Neural progenitor cell (in vitro differentiated cells): Measurements from ENCODE around the gene PEX1. TPM values are rescaled to one million over a fixed set of nuclear protein-coding genes. Genes with fewer than 3 reads are reported as not detected.
A peak's percentile ranks its signal among the peaks of the same experiment; 100 is the strongest.
"Not testable (repeated sequence)": the region's sequence is repeated elsewhere in the genome, so short reads cannot be mapped to it uniquely, and the experiment has no call there.

Source experiments
- DNase-seq: peaks from one replicate; pipeline ENCODE4 v3.0.0-alpha.2; 2016; ENCODE audit warnings: low spot score
- H2AFZ ChIP-seq: fragments of 200-600 bp; sonication (generic); replicated peaks from 2 replicates; pipeline ENCODE4 v1.6.1; 2016; ENCODE audit warnings: antibody characterized with exemption
- H3F3A ChIP-seq: fragments of 200-600 bp; sonication (generic); 2 replicates; pipeline ENCODE4 v1.6.1; 2016; ENCODE audit warnings: antibody characterized with exemption, low read depth
- H3K27ac ChIP-seq: fragments of 200-600 bp; sonication (generic); 2 replicates; pipeline ENCODE4 v1.5.1; 2016; ENCODE audit warnings: mild to moderate bottlenecking
- H3K27me3 ChIP-seq: fragments of 200-600 bp; sonication (generic); 2 replicates; pipeline ENCODE4 v1.6.1; 2016; ENCODE audit warnings: mild to moderate bottlenecking, moderate library complexity
- H3K36me3 ChIP-seq: fragments of 200-600 bp; sonication (generic); 2 replicates; pipeline ENCODE4 v1.5.1; 2016
- H3K4me1 ChIP-seq: fragments of 200-600 bp; sonication (generic); 2 replicates; pipeline ENCODE4 v1.6.1; 2016; ENCODE audit warnings: mixed run types
- H3K4me2 ChIP-seq: fragments of 200-600 bp; sonication (generic); 2 replicates; pipeline ENCODE4 v1.6.1; 2016
- H3K4me3 ChIP-seq: fragments of 200-600 bp; sonication (generic); 2 replicates; pipeline ENCODE4 v1.5.1; 2016
- H3K79me2 ChIP-seq: fragments of 200-600 bp; sonication (generic); 2 replicates; pipeline ENCODE4 v1.6.1; 2016; ENCODE audit warnings: low read depth
- H3K9ac ChIP-seq: fragments of 200-600 bp; sonication (generic); 2 replicates; pipeline ENCODE4 v1.6.1; 2016
- H3K9me3 ChIP-seq: fragments of 200-600 bp; sonication (generic); 2 replicates; pipeline ENCODE4 v1.5.1; 2016; ENCODE audit warnings: low read depth
- H4K20me1 ChIP-seq: fragments of 200-600 bp; sonication (generic); 2 replicates; pipeline ENCODE4 v1.6.1; 2016; ENCODE audit warnings: low read depth
- H3K27ac Mint-ChIP-seq: 3 replicates; pipeline ENCODE4 v1.8.0; 2021; ENCODE audit warnings: mixed read lengths
- H3K27me3 Mint-ChIP-seq: 2 replicates; pipeline ENCODE4 v1.8.0; 2022; ENCODE audit warnings: low read depth, mild to moderate bottlenecking, inconsistent platforms, moderate library complexity, mixed read lengths; ENCODE audit not compliant: insufficient read depth
- H3K36me3 Mint-ChIP-seq: 3 replicates; pipeline ENCODE4 v1.8.0; 2021; ENCODE audit warnings: mixed read lengths
- H3K4me1 Mint-ChIP-seq: 3 replicates; pipeline ENCODE4 v1.8.0; 2021; ENCODE audit warnings: mixed read lengths
- H3K4me3 Mint-ChIP-seq: 3 replicates; pipeline ENCODE4 v1.8.0; 2021; ENCODE audit warnings: mild to moderate bottlenecking, moderate library complexity, mixed read lengths
- H3K9me3 Mint-ChIP-seq: 3 replicates; pipeline ENCODE4 v1.8.0; 2020; ENCODE audit warnings: mixed read lengths
- CTCF ChIP-seq: fragments of 200-600 bp; sonication (generic); IDR thresholded peaks from 2 replicates; pipeline ENCODE4 v1.5.1; 2017; ENCODE audit warnings: antibody characterized with exemption, mild to moderate bottlenecking
- EZH2 ChIP-seq: fragments of 200-600 bp; sonication (generic); IDR thresholded peaks from 2 replicates; pipeline ENCODE4 v1.6.1; 2017; ENCODE audit warnings: antibody characterized with exemption, mild to moderate bottlenecking, moderate library complexity
- EZH2phosphoT487 ChIP-seq: fragments of 200-600 bp; sonication (generic); IDR thresholded peaks from 2 replicates; pipeline ENCODE4 v1.6.1; 2017; ENCODE audit warnings: antibody characterized with exemption
- total RNA-seq: library from RNA; depleted of rRNA; stranded (reverse); fragments of >200 nt; gene quantifications from 2 replicates; pipeline ENCODE4 v1.2.3, GENCODE V29; 2015; ENCODE audit warnings: low replicate concordance

PEX1 gene
- total RNA-seq, 1 donor from 2014 or later = 67.6 TPM

- Mint-ChIP-seq H3K4me1 (peaks cover 13% of the 10 kb centered on the region), H3K27me3 (no peaks in the 10 kb centered on the region), H3K27ac (no peak within 1 kb of the TSS), H3K36me3 (peaks cover 10% of the 10 kb centered on the region), H3K4me3 (peak within 1 kb of the TSS; percentile 92), H3K9me3 (peaks cover 3% of the 10 kb centered on the region)
- Histone ChIP-seq H3K27me3 (no peaks in the 10 kb centered on the region), H3K4me3 (peak within 1 kb of the TSS; percentile 76), H2AFZ (peak within 1 kb of the TSS; percentile 92), H3K36me3 (peaks cover 21% of the 10 kb centered on the region), H3K27ac (peak within 1 kb of the TSS; percentile 64), H3K9me3 (no peaks in the 10 kb centered on the region), H4K20me1 (peaks cover 29% of the 10 kb centered on the region), H3K79me2 (peaks cover 45% of the 10 kb centered on the region), H3K4me1 (peaks cover 6% of the 10 kb centered on the region), H3K9ac (peak within 1 kb of the TSS; percentile 61), H3K4me2 (peak within 1 kb of the TSS; percentile 83), H3F3A (no peaks in the 10 kb centered on the region)
- peak; percentile 95 for DNase-seq
- TF ChIP-seq EZH2phosphoT487 = no peak
Measured at GRCh38 chr7:92447345-92448204, 80.7 kb downstream of the PEX1 start, which contains the start of gene GATAD1. Gene GATAD1 (plus strand): TSS chr7:92447482. CDS start chr7:92447730, 248 bp downstream.

GRCh38 chr7:92446869-92447344 is 81.4 kb downstream of the PEX1 start:
- H3K4me1 ChIP-seq = peaks cover 6% of the 10 kb centered on the region
- Mint-ChIP-seq H3K4me3 (peak overlapping the region; percentile 86), H3K4me1 (peaks cover 13% of the 10 kb centered on the region), H3K9me3 (peaks cover 5% of the 10 kb centered on the region), H3K27me3 (no peaks in the 10 kb centered on the region), H3K36me3 (peaks cover 10% of the 10 kb centered on the region), H3K27ac (no peak overlapping the region)
- peaks cover 44% of the 10 kb centered on the region for H3K79me2 ChIP-seq
- H3K4me2 ChIP-seq = no peak overlapping the region
- H3K9me3 ChIP-seq = no peaks in the 10 kb centered on the region
- H3K27me3 ChIP-seq = no peaks in the 10 kb centered on the region
- H3F3A ChIP-seq = no peaks in the 10 kb centered on the region
- H3K27ac ChIP-seq = no peak overlapping the region
- TF ChIP-seq EZH2 (no peak), CTCF (peak; percentile 88)
- H4K20me1 ChIP-seq = peaks cover 29% of the 10 kb centered on the region
- no peak overlapping the region for H3K9ac ChIP-seq
- H2AFZ ChIP-seq = peak overlapping the region; percentile 92
- H3K4me3 ChIP-seq = peak overlapping the region; percentile 76
- no peak for DNase-seq
- H3K36me3 ChIP-seq = peaks cover 21% of the 10 kb centered on the region

- H3K9me3 ChIP-seq, H3K4me1 Mint-ChIP-seq, H3K9ac ChIP-seq, H3K36me3 Mint-ChIP-seq, H3K4me3 Mint-ChIP-seq, H3F3A ChIP-seq, H3K4me1 ChIP-seq, DNase-seq, H3K27me3 Mint-ChIP-seq, H3K79me2 ChIP-seq, H4K20me1 ChIP-seq, H3K27ac Mint-ChIP-seq, H3K27me3 ChIP-seq, H2AFZ ChIP-seq, H3K9me3 Mint-ChIP-seq, H3K27ac ChIP-seq, H3K4me3 ChIP-seq, H3K4me2 ChIP-seq, H3K36me3 ChIP-seq: not testable (repeated sequence)
Measured at GRCh38 chr7:92442720-92443119, 85.6 kb downstream of the PEX1 start.

GRCh38 chr7:92437956-92438491 is 90.3 kb downstream of the PEX1 start:
- DNase-seq = no peak
- Mint-ChIP-seq H3K4me1 (no peaks in the 10 kb centered on the region), H3K4me3 (no peak overlapping the region), H3K36me3 (no peaks in the 10 kb centered on the region), H3K9me3 (peaks cover 5% of the 10 kb centered on the region), H3K27me3 (peaks cover 7% of the 10 kb centered on the region), H3K27ac (no peak overlapping the region)
- no peak overlapping the region for H3K27ac ChIP-seq
- no peak overlapping the region for H2AFZ ChIP-seq
- H3K4me2 ChIP-seq = no peak overlapping the region
- H3K27me3 ChIP-seq = no peaks in the 10 kb centered on the region
- no peaks in the 10 kb centered on the region for H4K20me1 ChIP-seq
- peaks cover 6% of the 10 kb centered on the region for H3K4me1 ChIP-seq
- no peak overlapping the region for H3K4me3 ChIP-seq
- H3K36me3 ChIP-seq = no peaks in the 10 kb centered on the region
- TF ChIP-seq EZH2 (no peak), CTCF (no peak), EZH2phosphoT487 (no peak)
- H3K79me2 ChIP-seq = no peaks in the 10 kb centered on the region
- H3K9ac ChIP-seq = no peak overlapping the region
- H3F3A ChIP-seq = no peaks in the 10 kb centered on the region
- H3K9me3 ChIP-seq = no peaks in the 10 kb centered on the region

Other genes starting within 250 kb of the PEX1 start
- gene GATAD1, start 81.0 kb downstream of the PEX1 start, total RNA-seq = 46.8 and 56.5 TPM in 2 replicates
- gene ERVW-1, start 50.6 kb downstream of the PEX1 start, total RNA-seq = not detected in 2 replicates
- 13.5 and 22.8 TPM in 2 replicates for gene RBM48, start 275 bp upstream of the PEX1 start, total RNA-seq
- gene FAM133B, start 61.9 kb upstream of the PEX1 start, total RNA-seq = 47.5 and 69.9 TPM in 2 replicates